ENCODE measurements around the gene EFNA3.
A peak's percentile ranks its signal among the peaks of the same experiment; 100 is the strongest.

EFNA3 gene

DNA sequence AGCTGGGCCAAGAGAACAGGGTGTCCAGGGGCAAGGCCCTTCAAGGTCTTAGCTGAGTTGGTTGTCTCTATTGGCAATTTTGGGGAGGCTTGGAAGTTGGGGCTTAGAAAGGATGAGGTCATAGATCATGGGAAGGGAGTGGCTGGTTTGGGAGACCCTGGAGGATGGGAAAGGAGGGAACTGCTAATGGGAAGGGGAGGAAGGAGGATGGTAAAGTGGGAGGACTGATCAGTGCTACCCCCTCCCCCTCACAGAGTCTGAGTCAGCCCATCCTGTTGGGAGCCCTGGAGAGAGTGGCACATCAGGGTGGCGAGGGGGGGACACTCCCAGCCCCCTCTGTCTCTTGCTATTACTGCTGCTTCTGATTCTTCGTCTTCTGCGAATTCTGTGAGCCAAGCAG is 10.0 kb upstream of the EFNA3 start:
- DNase-seq: no peak

GRCh38 chr1:155069551-155070157 is 9.0 kb upstream of the EFNA3 start:
- no peak for DNase-seq

DNA sequence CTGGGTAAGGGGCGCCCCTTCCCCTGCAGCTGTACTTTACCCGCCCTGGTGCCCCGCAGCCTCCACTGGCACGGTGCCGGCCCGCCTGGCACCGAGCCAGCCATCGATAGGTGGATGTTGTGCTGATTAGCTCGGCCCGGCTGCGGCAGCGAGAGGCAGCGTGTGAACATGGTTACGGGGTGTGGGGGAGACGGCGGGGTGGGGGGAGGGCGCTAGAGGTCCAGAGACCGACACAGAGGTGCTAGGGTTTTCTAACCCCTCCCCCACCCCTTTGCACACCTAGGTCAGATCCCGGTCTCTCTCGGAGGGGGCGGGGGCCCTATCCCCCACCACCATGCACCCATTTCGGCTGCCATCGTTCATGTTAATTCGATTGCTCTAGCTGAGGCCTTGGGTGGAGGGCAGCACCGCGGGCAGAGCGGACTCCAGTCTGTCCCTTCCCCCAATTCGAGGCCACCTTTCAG is 8.4 kb upstream of the EFNA3 start:
- no peak for DNase-seq

GRCh38 chr1:155070721-155071569 is 7.7 kb upstream of the EFNA3 start:
- DNase-seq: peak; percentile 78 to 90 (median 86)

GRCh38 chr1:155071701-155072100 is 6.9 kb upstream of the EFNA3 start:
- peak; percentile 28 to 67 (median 62) for DNase-seq

DNA sequence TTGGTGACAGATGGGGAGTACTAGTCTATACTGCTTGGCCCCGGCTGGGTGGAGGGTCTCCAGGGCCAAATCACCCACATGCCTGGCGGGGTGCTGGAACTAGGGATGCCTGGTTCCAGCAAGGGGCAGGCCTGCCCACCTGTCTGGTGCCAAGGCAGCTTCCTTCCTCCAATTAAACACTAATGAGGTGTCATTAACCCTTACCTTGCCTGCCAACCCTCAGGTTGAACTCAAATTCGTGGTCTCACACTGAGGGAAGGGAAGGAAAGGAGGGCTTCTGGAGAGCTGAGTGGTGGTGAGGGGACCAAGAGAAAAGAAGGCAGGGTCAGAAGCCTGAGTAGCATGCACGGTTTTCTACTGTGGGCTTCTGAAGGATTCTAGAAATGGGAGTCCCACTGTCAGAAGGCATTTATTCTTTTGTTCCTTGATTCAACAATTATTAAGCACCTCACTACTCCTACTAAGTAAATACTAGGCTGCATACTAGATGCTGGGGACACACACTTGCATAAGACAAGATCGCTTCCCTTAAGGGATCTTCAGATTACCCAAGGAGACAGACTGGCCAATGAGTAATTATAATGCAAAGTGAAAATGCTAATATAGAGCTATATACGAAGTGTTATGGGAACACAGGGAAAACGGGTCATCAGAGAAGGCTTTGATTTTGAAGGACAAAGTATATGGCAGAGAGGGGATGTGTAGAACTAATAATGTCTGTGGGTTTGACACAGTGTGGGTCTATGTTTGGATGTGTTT is 5.9 kb upstream of the EFNA3 start:
- DNase-seq: peak in 1 of 4 experiments; percentile 41

- no peak for DNase-seq
These were observed 5.0 kb upstream of the EFNA3 start for GRCh38 chr1:155073377-155074242.

DNA sequence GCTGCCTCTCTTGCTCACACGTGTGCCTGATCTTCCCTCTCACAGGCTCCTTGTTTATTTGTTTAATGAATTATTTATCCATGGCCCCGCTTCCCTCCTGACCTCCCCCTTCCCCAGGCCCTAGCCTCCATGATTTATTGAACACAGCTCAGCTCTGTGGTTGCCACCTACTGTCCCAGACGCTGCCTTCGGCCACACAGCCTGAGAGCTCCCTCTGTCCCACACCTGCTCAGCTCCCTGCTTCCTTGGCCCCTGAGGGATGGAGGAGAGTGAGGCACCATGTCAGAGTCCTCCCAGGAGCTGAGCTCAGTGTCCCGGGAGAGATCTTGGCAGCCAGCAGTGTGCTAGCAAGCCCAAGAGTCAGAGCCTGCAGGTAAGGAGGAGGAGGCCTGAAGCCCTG is 3.1 kb upstream of the EFNA3 start:
- no peak for DNase-seq

DNA sequence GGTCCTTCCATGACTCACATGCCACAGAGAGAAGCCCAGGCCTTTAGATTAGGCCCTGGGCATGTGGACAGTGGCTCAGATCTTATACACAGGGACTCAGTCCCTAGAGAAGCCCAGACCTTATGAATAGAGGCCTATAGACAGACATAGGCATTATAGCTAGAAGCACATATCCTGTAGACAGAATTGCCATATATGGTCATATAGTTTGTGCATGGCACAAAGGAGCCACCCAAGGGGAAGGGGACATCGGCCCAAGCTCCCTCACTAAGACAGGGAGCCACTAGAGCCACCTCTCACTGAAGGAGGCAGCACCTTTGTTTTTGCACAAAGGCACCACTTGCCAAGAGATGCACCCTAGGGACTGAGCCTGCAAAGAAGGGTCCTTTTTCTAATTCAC is 2.3 kb upstream of the EFNA3 start:
- DNase-seq: no peak

DNA sequence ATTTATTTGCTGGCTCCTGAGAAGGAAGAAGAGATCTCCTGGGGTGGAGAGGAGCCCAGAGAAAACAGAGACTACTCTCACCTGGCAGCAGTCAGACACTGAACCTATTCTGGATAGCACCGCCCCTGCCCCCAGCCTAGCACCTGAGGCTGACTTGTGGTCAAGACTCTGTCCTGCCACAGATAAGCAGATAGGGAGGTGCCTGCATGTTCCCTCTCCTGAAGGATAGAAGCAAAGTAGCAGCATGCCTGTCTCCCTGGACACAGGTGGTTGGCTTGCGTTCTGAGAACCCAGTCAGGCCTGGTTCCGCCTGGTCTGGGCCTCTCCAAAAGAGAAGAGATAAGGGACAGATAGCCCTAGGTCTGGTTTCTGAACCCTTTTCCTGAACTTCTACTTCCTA is 1.3 kb upstream of the EFNA3 start:
- no peak for DNase-seq

DNA sequence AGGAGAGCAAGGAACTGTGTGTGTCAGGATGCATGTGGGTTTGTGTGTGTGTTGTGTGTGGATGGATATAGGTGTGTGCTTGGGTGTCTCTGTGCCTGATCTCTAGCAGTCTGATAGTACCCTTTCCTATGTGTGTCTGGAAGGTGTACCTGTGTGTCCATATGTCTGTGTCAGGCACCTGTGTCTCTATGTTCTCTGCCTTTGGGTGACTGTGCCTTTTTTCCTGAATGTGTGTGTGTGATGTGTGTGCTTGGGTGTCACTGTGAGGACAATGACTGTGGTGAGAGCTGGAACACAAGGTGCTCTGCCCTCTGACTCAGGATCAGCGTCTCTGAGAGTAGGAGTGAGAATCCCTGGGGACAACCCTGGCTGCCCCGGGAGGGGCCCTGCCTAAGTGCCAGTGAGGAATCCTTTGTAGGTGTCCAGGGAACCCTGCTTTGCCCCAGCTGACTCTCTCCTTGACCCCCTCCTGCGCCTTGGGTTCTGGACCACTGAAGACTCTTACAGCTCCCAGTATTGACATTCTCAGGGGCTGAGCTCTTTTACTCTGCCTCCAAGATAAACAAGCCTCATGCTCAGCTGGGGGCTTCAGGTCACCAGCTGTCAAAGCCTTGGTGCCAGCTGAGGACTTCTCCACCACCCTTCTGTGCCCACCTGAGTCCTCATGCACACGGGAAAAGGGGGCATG is 735 bp upstream of the EFNA3 start:
- DNase-seq: no peak

DNA sequence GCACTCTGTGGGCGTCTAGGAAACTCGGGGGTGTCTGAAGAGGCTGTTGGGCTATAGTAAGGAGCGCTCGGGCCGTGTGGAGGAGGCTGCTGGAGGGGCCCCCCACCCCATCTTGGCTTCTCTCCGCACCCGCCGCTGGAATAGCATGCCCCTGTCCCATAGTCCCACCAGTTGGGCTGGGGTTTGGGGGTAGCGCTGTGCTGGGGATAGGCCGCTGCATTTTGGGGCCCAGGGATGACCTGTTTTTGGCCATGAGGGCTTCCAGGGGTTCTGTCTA is 511 bp downstream of the EFNA3 start:
- DNase-seq: no peak

GRCh38 chr1:155079487-155080311 is 1.1 kb downstream of the EFNA3 start:
- peak in 2 of 4 experiments; percentile 24 to 45 for DNase-seq

GRCh38 chr1:155080312-155081228 is 1.9 kb downstream of the EFNA3 start:
- DNase-seq: peak in 2 of 4 experiments; percentile 24 to 36

GRCh38 chr1:155081472-155082300 is 3.0 kb downstream of the EFNA3 start:
- peak in 2 of 4 experiments; percentile 62 to 65 for DNase-seq

- DNase-seq: peak in 2 of 4 experiments; percentile 25 to 39
These were observed 3.8 kb downstream of the EFNA3 start for GRCh38 chr1:155082301-155083051.

DNA sequence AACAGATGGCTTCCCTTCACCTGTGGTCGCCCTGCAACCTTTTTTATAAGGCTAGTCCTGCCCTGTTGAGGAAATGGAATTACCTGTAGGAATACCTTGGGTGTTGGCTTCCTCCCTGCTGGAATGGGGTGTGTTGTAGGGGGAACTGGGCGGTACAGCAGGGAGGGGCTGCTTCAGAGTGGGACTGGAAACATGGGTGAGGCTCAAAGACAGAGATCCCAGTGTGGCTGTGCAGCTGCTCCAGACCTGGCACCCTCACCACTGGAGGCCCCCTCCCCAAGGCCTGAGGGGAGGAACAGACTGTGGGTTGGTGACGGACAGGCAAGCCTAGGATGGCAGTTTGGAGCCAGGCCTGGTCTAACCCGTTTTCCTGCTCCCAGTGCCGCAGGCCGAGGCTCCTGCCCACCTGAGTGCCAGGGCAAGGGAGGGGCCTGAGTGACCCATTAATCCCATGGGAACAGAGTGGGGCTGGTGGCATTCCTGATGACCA is 4.5 kb downstream of the EFNA3 start:
- DNase-seq: no peak
